Measurements from ENCODE around the gene TOP2A.

DNA sequence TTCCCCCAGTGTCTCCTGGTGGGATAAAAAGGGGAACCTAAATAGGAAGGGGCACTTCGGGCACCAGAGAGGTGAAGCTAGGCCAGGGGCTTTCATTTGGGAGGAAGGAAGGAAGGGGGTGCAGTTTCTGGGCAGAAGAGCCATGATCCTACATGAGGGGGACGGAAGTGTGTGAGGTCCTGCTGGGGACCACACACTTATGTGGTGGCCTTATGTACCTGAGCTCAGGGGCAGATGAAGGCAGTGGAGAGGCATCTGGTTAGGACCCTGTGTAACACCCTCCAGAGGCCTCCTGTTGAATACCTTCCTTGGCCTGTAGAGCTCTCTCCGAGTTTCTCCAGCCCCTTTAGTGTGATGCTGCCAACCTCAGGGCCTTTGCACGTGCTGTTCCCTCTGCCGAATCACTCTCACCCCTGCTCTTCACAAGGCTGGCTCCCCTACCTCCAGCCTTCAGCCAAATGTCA lies 46.7 kb upstream of the TOP2A start:
- TF ChIP-seq, protein P1, sequence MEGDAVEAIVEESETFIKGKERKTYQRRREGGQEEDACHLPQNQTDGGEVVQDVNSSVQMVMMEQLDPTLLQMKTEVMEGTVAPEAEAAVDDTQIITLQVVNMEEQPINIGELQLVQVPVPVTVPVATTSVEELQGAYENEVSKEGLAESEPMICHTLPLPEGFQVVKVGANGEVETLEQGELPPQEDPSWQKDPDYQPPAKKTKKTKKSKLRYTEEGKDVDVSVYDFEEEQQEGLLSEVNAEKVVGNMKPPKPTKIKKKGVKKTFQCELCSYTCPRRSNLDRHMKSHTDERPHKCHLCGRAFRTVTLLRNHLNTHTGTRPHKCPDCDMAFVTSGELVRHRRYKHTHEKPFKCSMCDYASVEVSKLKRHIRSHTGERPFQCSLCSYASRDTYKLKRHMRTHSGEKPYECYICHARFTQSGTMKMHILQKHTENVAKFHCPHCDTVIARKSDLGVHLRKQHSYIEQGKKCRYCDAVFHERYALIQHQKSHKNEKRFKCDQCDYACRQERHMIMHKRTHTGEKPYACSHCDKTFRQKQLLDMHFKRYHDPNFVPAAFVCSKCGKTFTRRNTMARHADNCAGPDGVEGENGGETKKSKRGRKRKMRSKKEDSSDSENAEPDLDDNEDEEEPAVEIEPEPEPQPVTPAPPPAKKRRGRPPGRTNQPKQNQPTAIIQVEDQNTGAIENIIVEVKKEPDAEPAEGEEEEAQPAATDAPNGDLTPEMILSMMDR (conservative IDR thresholded peaks at IDR 0.05 in 1 of 2, IDR thresholded peaks at IDR 0.05 in 1 of 2; ENCODE audit: low read depth in 1 of 2, low read length in 2 of 2), result no peak
- no peak for TF ChIP-seq EZH2 (IDR thresholded peaks at IDR 0.05; ENCODE audit: low read length, missing control alignments)
